DLD1 (cell line): ENCODE data around the gene SMG7.
"Not testable (repeated sequence)": the region's sequence is repeated elsewhere in the genome, so short reads cannot be mapped to it uniquely, and the experiment has no call there.

Source experiments
- in situ Hi-C: cut with HindIII; loops from 2 replicates; pipeline ENCODE4 v1.10.0; 2017; ENCODE audit warnings: low sequenced_read_pairs

The SMG7 gene, protein sequence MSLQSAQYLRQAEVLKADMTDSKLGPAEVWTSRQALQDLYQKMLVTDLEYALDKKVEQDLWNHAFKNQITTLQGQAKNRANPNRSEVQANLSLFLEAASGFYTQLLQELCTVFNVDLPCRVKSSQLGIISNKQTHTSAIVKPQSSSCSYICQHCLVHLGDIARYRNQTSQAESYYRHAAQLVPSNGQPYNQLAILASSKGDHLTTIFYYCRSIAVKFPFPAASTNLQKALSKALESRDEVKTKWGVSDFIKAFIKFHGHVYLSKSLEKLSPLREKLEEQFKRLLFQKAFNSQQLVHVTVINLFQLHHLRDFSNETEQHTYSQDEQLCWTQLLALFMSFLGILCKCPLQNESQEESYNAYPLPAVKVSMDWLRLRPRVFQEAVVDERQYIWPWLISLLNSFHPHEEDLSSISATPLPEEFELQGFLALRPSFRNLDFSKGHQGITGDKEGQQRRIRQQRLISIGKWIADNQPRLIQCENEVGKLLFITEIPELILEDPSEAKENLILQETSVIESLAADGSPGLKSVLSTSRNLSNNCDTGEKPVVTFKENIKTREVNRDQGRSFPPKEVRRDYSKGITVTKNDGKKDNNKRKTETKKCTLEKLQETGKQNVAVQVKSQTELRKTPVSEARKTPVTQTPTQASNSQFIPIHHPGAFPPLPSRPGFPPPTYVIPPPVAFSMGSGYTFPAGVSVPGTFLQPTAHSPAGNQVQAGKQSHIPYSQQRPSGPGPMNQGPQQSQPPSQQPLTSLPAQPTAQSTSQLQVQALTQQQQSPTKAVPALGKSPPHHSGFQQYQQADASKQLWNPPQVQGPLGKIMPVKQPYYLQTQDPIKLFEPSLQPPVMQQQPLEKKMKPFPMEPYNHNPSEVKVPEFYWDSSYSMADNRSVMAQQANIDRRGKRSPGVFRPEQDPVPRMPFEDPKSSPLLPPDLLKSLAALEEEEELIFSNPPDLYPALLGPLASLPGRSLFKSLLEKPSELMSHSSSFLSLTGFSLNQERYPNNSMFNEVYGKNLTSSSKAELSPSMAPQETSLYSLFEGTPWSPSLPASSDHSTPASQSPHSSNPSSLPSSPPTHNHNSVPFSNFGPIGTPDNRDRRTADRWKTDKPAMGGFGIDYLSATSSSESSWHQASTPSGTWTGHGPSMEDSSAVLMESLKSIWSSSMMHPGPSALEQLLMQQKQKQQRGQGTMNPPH

DNA sequence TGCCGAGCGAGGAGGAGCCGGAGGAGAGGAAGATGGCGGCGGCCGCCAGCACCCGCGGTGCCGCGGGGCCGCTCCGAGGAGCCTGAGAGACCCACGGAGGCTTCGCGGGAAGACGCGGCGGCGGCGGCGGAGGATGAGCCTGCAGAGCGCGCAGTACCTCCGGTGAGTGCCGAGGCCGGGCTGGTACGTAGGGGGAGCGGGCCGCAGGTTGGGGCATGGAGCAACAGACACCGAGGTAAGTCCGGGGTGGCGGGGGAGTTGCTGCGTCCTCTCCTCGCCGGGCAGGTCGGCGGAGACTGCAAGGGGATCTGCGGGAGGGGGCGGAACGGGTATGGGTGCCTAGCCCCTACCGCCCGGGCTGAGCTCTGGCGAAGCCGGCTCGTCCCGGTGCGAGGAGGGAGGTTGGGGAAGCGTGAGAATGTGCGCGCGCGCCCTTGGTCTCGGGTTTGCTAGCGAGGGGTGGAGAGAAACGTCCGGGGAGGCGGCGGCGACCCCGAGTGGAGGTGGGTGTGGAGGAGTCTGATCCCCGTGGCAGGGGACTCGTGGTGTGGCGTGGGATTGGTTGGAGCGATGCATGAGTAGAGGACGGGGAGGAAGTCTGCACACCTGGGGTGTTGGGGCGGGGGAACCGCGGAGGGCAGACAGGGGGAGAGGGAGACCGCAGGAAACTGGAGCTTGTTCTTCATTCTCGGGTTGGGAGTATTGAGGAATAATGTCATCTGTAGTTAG, at the start of gene SMG7:
Gene SMG7, plus strand, starts transcription at position 12 of the 729 bp plus-strand sequence. Its CDS starts 122 bp downstream, at position 134.
- in situ Hi-C loops, result no loop called here

DNA sequence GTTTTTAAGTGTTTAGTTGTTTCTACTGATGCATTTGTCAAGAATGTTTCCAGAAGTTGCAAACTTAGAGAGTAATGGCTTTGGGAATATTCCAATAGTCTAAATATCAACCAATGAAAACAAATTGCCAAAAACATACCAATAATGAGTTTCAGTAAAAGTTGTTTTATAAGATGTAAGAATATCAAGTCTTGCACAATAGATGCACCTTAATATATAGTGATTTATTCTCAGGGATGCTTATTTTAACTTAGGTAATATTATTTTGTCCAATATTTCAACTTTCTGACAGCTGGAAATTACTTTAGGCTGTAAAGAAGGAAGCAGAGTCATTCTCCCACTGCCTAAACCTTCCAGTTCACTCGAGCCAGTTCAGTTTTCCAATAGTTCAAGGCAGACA, 48.8 kb upstream of the SMG7 start:
- in situ Hi-C loops, result no loop called here

DNA sequence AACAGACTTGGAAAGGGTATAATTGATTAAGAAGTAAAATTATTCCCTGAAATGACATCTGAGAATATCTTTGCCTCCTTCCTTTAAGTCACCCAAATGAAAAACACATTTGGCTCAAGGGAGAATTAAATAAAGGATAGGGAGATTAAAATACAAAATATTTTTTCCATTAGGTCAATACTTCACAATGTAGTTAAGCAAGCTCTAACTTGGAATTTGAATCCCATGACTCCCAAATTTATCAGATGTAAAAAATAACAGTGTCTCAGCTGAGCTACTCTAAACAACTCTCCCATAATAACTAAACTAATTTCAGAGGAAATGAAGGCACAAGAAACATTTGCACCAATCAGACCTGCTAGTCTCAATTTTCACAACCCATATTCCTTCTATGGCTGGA, 47.6 kb upstream of the SMG7 start:
- in situ Hi-C loops, result no loop called here

DNA sequence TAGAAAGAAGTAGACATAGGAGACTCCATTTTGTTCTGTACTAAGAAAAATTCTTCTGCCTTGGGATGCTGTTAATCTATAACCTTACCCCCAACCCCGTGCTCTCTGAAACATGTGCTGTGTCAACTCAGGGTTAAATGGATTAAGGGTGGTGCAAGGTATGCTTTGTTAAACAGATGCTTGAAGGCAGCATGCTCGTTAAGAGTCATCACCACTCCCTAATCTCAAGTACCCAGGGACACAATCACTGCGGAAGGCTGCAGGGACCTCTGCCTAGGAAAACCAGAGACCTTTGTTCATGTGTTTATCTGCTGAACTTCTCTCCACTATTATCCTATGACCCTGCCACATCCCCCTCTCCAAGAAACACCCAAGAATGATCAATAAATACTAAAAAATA, 44.7 kb upstream of the SMG7 start:
- in situ Hi-C loops, result not testable (repeated sequence)

DNA sequence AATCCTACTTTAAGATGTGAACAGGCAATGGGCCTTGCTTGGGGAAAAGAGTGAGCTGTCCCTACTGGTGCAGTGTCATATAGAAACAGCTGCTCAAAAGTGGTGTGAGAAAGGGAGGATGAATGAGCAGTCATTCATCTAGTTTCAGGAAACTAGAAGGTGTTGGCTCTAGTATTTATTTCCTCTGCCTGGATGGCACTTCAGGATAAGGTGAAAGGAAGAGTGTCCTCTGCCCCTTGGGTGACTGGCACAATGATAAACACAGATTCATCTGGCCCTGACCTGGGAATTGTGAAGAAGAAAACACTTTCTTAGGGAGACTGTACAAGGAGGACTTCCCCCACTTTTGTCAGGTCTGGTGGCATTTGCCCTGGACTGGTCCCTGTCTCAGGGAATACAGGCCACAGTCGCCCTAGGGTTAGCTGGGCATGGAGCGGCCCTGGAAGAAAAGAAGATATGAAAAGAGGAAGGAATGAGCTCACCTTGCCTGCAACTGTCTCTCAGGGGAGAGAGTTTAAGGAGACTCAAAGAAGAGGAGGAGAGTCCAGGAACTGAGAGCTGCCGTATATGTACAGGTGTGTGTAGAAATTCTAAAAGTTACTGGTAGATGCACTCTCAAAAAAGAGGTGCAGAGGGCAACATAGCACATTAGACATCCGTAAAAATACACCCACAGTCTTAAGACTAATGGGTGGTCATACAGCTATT, 40.3 kb upstream of the SMG7 start:
- in situ Hi-C loops, result no loop called here

DNA sequence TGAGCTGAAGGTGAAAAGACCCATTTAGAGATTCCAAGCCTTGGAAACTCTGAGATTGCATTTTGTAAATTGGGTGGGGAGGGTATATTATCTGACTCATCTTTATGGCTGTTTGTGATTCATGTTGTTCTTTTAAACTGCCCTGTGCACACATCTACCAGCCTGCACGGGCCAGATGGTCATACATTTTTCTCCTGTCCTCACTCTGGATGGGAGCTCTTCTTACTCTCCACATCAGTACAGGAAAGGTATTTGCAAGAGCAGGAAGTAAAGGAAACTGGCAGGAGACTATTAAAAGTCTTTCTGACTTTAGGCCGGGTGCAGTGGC, 39.8 kb upstream of the SMG7 start:
- in situ Hi-C loops, result no loop called here

DNA sequence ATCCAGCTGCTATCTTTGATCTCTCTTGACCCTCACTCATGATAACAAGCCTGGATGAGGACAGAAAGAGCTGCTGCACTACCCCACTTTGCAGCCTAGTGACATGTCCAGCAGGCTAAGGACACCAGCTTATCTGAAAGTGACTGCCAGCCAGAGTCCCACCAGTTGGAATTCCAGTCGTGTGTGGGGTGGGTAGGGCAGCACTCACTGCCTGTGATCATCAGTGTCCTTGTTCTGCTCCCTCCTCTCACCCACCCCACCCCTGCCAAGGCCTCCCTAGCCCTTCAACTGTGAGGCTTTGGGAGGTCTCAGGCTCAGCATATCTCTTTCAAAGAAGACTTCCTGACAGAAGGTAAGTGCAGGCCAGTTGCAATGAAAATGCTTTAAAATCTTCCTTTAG, 38.6 kb upstream of the SMG7 start:
- in situ Hi-C loops, result no loop called here

DNA sequence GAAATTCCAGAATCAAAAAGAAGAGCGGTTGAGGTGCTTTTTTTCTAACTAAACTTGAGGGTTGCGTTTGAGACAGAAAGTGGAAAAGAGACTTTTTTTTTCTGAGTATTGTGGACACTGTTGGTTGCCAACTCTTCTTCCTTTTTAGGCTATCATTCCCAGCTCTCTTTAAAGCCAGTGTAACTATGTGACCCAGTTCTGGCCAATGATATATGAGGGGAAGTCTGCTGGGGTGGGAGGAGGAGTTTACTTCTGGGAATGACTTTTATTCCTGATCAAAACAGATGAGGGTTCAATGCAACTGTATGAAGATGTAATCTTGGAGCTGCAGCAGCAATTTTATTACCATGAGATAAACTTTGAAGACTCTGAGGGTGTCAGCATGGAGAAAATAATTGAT, 36.8 kb upstream of the SMG7 start:
- in situ Hi-C loops, result no loop called here

DNA sequence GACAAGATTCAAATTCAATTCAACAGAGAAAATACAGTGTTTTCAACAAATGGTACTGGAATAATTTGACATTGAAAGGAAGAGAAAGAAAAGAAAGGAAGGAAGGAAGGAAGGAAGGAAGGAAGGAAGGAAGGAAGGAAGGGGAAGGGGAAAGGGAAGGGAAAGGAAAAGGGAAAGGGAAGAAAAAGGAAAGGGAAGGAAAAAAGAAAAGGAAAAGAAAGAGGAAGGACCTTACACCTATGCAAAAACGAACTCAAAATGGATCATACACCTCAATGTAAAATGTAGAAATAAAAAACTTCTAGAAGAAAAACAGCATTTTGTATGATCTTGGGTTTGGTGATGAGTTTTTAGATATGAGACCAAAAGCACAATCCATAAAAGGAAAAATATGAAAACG, 34.2 kb upstream of the SMG7 start:
- in situ Hi-C loops, result no loop called here

DNA sequence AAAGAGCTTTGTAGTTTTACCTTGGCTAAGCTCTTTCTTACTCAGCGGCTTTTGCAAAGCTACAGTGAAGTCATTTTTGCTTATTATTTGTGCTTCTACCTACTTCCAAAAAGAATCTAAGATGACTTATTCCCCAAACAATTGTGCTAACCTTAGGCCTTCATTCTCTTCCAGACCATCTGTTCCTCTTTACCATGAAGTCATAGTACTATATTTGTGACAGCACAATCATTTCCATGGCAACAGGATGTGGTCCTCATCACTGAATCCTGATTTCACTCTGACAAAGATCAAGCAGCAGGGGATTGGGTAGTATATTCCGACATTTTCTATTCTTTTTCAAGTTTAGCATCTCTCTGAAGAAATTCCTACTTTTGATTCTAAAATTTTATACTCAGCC, 29.3 kb upstream of the SMG7 start:
- in situ Hi-C loops, result no loop called here

DNA sequence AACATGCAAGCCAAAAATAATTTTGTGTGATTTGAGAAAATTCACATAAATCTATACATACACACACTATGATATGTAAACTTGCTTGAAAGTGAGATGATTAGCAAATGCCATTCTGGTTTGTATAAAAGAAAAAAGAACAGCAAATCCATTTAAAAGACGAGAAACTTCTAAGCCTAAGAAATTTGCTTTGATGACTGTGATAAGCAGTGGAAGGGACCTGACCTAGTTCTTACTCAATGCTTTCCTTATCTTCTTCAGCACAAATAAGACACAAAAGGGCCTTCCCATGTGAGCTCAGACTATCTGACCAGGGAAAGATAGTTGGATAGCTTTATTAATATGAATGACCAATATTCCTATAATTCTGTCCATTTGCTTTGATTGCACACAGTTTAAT, 28.8 kb upstream of the SMG7 start:
- in situ Hi-C loops, result no loop called here

DNA sequence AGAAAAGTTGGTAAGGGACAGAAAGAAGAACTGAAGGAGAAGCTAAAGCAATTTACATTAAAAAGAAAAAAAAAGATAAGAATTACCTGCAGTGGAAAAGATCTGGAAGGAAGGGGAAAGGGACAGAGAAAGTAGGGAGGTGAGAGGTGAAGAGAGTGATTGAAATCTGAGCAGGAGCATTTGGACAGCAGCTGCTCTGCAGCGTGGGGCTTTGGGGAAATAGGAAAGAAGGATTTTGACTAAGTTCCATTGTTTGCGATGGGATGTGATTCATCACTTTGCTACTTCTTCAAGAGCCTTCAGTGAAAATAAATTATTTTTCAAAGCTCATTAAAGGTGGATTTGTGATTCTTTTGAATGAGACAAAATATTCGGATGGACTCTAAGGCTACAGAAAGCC, 28.1 kb upstream of the SMG7 start:
- in situ Hi-C loops, result no loop called here

DNA sequence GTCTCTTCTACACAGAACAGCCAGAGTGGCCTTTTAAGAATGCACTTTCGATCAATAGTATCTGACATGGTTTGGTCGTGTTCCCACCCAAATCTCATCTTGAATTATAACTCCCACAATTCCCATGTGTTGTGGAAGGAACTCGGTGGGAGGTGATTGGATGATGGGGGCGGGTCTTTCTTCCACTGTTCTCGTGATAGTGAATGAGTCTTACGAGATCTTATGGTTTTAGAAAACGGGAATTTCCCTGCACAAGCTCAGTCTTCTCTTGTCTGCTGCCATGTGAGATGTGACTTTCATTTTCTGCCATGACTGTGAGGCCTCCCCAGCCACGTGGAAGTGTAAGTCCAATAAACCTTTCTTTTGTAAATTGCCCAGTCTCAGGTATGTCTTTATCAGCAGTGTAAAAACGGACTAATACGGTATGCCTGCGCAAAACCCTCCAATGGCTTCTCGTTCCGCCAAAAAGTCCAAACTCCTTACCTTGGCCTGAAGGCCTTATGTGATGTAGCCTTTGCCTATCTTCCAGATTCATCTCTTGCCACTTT, 23.0 kb upstream of the SMG7 start:
- in situ Hi-C loops, result no loop called here

DNA sequence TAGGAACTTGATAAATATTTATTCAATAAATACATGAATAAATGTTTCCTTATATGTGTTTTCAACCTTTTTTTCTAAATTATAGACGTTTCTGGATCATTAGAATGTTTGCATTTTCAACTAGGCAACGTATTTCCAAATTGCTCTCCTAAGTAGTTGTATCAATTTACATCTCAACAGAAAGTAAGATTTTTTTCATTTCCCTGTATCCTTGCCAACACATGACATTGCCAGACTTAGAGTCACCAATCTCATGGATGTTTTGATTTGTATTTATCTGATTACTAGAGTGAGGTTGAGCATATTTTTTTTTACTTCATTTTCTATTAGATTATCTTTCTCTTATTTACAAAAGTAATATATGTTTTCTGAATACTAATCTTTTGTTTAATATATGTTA, 22.2 kb upstream of the SMG7 start:
- in situ Hi-C loops, result no loop called here

DNA sequence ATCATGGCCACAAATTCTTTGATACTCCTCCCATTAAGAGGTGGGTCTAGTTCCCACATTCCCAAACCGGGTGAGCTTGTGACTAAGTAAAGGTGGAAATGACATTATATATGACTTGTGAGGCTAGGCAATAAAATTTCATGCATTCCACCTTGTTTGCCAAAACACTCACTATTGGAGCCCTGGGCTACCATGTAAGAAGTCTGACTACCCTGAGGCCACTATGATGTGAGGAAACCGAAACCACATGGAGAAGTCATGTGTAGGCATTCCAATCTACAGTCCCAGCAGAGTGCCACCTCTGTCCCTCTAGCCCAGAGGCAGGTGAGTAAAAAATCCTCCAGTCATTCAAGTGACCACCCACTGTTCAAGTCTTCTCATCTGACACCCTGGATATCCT, 17.9 kb upstream of the SMG7 start:
- in situ Hi-C loops, result no loop called here

DNA sequence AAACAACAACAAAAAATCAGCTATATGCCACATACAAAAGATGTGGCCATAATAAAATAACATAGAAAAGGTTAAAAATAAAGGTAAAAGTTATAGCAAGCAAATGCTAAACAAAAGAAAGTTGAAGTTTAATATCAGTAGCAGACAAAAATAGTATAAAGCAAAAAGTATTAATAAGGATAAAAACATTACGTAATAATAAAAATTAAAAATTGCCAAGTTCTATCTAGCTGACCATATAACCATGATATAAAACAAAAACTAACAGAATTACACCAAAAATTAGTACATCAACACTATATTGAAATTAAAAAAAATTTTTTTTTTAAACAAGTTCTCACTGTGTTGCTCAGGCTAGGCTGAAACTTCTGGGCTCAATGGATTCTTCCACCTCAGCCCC, 15.5 kb upstream of the SMG7 start:
- in situ Hi-C loops, result no loop called here

DNA sequence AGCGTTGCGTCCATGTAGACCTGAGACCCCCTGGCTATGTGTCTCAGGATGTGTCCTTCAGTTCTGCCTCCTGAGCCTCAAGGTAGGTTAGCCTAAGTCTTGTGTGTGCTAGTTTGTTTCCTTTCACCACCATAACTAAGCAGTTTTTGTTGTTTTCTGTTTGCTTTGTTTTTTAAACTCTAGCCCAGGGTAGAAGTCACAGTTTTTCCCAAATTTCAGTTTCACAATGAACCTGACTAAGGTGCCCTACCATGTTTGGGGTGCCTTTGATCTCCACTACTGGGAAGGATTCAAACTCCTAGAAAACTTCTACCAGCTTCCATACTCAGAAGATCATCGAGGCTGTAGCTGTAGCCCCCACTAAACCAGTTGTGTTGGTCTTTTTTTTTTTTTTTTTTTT, 14.8 kb upstream of the SMG7 start:
- in situ Hi-C loops, result no loop called here

DNA sequence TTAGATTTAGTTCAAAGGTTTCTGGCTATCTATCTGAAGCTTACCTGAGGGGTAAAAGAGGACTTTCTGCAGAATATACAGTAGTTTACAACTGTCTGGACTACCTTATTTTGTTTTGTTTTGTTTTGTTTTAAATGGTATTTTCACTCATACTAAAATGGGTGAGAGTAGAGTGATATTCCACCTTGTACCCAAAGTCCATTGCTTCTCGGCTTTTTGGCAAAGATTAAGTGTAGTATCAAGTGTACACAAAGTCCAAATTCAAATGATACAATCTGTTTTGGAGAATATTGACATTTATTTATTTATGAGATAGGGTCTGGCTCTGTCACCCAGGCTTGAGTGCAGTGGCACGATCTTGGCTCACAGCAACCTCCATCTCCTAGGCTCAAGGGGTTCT, 11.7 kb upstream of the SMG7 start:
- in situ Hi-C loops, result no loop called here

DNA sequence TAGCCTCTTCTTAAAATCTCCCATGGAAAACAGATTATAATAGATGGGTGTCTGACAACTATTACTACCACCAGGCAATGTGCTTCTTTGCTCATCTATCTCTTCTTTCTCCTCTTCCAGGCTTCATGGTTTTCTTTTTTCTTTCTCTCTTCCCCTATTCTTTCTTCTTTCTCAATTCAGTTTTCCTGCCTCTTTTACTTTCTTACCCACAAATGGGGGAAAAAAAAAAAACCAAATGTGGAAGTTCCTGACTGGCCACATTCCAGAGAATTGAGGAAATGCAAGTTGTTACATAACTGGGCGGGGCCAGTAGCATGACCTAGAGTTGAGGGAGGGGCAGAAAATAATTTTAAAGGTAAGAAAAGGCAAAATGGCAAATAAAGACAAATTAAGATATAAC, 10.9 kb upstream of the SMG7 start:
- in situ Hi-C loops, result no loop called here

DNA sequence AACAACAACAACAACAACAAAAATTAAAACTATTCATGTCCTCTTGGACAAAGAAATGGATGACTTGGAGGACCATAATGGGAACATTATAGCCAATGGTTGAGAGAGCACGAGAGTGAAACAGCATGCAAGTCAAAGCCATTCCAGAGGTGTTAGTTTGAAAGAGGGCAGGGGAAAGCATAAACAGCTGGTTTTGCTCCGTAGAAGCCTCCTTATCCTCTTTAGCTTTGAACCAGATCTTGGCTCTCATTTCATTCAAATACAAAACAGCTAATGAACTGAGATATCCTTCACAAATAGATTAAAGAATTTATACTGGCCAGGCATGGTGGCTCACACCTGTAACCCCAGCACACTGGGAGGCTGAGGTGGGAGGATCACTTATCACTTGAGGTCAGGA, 8.7 kb upstream of the SMG7 start:
- in situ Hi-C loops, result no loop called here
